Measurements from ENCODE around the gene AQP12B. TPM values are rescaled to one million over a fixed set of nuclear protein-coding genes. Genes with fewer than 3 reads are reported as not detected.
A peak's percentile ranks its signal among the peaks of the same experiment; 100 is the strongest.

Gene AQP12B
- total RNA-seq, 3 donors from 2014 or later: not detected

DNA sequence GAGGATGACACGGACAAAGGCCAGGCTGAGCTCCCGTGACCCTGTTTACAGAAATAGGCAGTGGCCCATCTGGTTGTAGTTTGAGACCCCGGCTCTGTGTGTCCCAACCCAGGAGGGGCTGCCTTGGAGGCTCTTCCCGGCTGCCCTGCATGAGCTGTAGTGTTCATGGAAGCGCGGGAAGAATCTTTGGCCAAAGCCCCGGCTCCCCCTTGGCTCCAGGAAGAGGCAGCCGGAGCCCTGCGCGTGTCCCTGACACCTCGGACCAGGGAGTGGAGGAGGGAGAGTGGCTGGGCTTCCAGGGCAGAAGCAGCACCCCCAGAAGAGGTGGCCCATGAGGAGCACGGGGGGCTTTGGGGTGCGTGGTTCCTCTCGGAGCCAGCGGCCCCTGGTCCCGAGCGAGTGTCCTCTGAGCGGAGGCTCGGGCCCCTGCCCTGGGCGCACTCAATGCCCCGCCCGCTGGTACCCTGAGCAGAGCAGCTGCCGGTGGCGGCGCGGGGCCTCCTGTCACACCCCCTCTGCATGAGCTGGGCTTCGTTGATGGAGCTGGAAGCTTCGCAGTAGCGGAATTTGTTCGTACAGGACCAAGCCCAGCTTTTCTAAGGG is 35.7 kb downstream of the AQP12B start:
- no peak for TF ChIP-seq POLR2A (IDR thresholded peaks at IDR 0.05)
- no peak for TF ChIP-seq POLR2AphosphoS5 (IDR thresholded peaks at IDR 0.05)
- TF ChIP-seq, protein P1, sequence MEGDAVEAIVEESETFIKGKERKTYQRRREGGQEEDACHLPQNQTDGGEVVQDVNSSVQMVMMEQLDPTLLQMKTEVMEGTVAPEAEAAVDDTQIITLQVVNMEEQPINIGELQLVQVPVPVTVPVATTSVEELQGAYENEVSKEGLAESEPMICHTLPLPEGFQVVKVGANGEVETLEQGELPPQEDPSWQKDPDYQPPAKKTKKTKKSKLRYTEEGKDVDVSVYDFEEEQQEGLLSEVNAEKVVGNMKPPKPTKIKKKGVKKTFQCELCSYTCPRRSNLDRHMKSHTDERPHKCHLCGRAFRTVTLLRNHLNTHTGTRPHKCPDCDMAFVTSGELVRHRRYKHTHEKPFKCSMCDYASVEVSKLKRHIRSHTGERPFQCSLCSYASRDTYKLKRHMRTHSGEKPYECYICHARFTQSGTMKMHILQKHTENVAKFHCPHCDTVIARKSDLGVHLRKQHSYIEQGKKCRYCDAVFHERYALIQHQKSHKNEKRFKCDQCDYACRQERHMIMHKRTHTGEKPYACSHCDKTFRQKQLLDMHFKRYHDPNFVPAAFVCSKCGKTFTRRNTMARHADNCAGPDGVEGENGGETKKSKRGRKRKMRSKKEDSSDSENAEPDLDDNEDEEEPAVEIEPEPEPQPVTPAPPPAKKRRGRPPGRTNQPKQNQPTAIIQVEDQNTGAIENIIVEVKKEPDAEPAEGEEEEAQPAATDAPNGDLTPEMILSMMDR (IDR thresholded peaks at IDR 0.05): no peak
- H3K4me1 ChIP-seq: no peaks in the 10 kb centered on the region
- H3K27me3 ChIP-seq: peaks cover 0 to 71% of the 10 kb centered on the region in 2 donors
- no peaks in the 10 kb centered on the region for H3K9me3 ChIP-seq
- H3K36me3 ChIP-seq: no peaks in the 10 kb centered on the region
- no peak overlapping the region for H3K27ac ChIP-seq
- intact Hi-C loops (cut with DNase I; ENCODE audit: low total_unique reads): no loop called here
- peak overlapping the region in 1 of 3 donors; percentile 13 for H3K4me3 ChIP-seq
- peak in 1 of 2 donors; percentile 7 for DNase-seq (ENCODE audit: low spot score in 2 of 2)

- Histone ChIP-seq H3K4me3 (peak overlapping the region in 1 of 3 donors; percentile 13), H3K9me3 (no peaks in the 10 kb centered on the region), H3K36me3 (no peaks in the 10 kb centered on the region), H3K4me1 (no peaks in the 10 kb centered on the region), H3K27ac (no peak overlapping the region), H3K27me3 (peaks cover 0 to 71% of the 10 kb centered on the region in 2 donors)
- intact Hi-C loops (cut with DNase I; ENCODE audit: low total_unique reads): no loop called here
- peak in 1 of 2 donors; percentile 2 for DNase-seq (ENCODE audit: low spot score in 2 of 2)
- TF ChIP-seq, protein P1 (IDR thresholded peaks at IDR 0.05): no peak
- TF ChIP-seq POLR2AphosphoS5 (IDR thresholded peaks at IDR 0.05) (no peak), POLR2A (IDR thresholded peaks at IDR 0.05) (no peak)
These were observed 36.3 kb downstream of the AQP12B start for GRCh38 chr2:240646176-240646899.

DNA sequence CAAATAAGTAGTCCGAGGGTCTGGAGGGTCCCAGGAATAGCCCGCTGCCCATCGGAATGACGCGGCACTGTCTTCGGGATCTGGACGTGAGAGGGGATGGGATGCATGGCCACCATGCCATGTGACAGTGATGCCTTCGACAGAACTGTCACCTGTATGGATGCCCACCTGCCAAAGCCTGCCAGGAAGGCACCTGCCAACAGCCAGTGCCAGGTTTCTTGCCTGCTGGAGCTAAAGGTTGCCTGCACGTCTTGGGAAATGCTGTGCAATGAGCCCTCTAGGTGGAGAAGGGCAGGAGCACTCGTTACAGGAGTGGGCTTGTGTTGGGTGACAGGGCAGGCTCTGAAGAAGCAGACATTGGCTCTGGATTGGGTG is 36.9 kb downstream of the AQP12B start:
- intact Hi-C loops (cut with DNase I; ENCODE audit: low total_unique reads): no loop called here
- H3K27ac ChIP-seq: no peak overlapping the region
- H3K4me3 ChIP-seq: no peak overlapping the region
- H3K36me3 ChIP-seq: no peaks in the 10 kb centered on the region
- H3K4me1 ChIP-seq: no peaks in the 10 kb centered on the region
- H3K27me3 ChIP-seq: peaks cover 0 to 66% of the 10 kb centered on the region in 2 donors
- peak in 1 of 2 donors; percentile 10 for DNase-seq (ENCODE audit: low spot score in 2 of 2)
- H3K9me3 ChIP-seq: no peaks in the 10 kb centered on the region
- TF ChIP-seq POLR2AphosphoS5 (IDR thresholded peaks at IDR 0.05) (no peak), POLR2A (IDR thresholded peaks at IDR 0.05) (no peak)
- TF ChIP-seq, protein P1 (IDR thresholded peaks at IDR 0.05): no peak

- Histone ChIP-seq H3K27me3 (peaks cover 0 to 61% of the 10 kb centered on the region in 2 donors), H3K4me3 (no peak overlapping the region), H3K27ac (no peak overlapping the region), H3K9me3 (no peaks in the 10 kb centered on the region), H3K4me1 (no peaks in the 10 kb centered on the region), H3K36me3 (no peaks in the 10 kb centered on the region)
- DNase-seq (ENCODE audit: low spot score in 2 of 2): no peak
- intact Hi-C loops (cut with DNase I; ENCODE audit: low total_unique reads): no loop called here
- TF ChIP-seq POLR2A (IDR thresholded peaks at IDR 0.05): no peak
- TF ChIP-seq POLR2AphosphoS5 (IDR thresholded peaks at IDR 0.05): no peak
- TF ChIP-seq, protein P1 (IDR thresholded peaks at IDR 0.05): no peak
These were observed 37.3 kb downstream of the AQP12B start for GRCh38 chr2:240645346-240645745.

GRCh38 chr2:240644859-240645301 is 37.8 kb downstream of the AQP12B start:
- Histone ChIP-seq H3K9me3 (no peaks in the 10 kb centered on the region), H3K4me1 (no peaks in the 10 kb centered on the region), H3K27ac (no peak overlapping the region), H3K27me3 (peaks cover 0 to 59% of the 10 kb centered on the region in 2 donors), H3K36me3 (no peaks in the 10 kb centered on the region), H3K4me3 (no peak overlapping the region)
- TF ChIP-seq POLR2A (IDR thresholded peaks at IDR 0.05) (no peak), POLR2AphosphoS5 (IDR thresholded peaks at IDR 0.05) (no peak)
- TF ChIP-seq, protein P1 (IDR thresholded peaks at IDR 0.05): no peak
- intact Hi-C loops (cut with DNase I; ENCODE audit: low total_unique reads): no loop called here
- no peak for DNase-seq (ENCODE audit: low spot score in 2 of 2)
